ENCODE results near the gene TJP3. TPM values are rescaled to one million over a fixed set of nuclear protein-coding genes. Genes with fewer than 3 reads are reported as not detected.

Gene TJP3
- total RNA-seq, 1 donor from 2014 or later, result 21.7 TPM

GRCh38 chr19:3770136-3770999, 62.2 kb downstream of the TJP3 start:
- Mint-ChIP-seq H3K4me1 (peaks cover 5% of the 10 kb centered on the region), H3K27ac (no peak overlapping the region), H3K4me3 (no peak overlapping the region), H3K36me3 (peaks cover 8% of the 10 kb centered on the region), H3K9me3 (no peaks in the 10 kb centered on the region), H3K27me3 (ENCODE audit: low read depth) (no peaks in the 10 kb centered on the region)
- no peak for DNase-seq (ENCODE audit: low spot score in 2 of 2, unreplicated experiment in 2 of 2)
- TF ChIP-seq, protein P1, sequence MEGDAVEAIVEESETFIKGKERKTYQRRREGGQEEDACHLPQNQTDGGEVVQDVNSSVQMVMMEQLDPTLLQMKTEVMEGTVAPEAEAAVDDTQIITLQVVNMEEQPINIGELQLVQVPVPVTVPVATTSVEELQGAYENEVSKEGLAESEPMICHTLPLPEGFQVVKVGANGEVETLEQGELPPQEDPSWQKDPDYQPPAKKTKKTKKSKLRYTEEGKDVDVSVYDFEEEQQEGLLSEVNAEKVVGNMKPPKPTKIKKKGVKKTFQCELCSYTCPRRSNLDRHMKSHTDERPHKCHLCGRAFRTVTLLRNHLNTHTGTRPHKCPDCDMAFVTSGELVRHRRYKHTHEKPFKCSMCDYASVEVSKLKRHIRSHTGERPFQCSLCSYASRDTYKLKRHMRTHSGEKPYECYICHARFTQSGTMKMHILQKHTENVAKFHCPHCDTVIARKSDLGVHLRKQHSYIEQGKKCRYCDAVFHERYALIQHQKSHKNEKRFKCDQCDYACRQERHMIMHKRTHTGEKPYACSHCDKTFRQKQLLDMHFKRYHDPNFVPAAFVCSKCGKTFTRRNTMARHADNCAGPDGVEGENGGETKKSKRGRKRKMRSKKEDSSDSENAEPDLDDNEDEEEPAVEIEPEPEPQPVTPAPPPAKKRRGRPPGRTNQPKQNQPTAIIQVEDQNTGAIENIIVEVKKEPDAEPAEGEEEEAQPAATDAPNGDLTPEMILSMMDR (IDR thresholded peaks at IDR 0.05; ENCODE audit: unreplicated experiment), result no peak

DNA sequence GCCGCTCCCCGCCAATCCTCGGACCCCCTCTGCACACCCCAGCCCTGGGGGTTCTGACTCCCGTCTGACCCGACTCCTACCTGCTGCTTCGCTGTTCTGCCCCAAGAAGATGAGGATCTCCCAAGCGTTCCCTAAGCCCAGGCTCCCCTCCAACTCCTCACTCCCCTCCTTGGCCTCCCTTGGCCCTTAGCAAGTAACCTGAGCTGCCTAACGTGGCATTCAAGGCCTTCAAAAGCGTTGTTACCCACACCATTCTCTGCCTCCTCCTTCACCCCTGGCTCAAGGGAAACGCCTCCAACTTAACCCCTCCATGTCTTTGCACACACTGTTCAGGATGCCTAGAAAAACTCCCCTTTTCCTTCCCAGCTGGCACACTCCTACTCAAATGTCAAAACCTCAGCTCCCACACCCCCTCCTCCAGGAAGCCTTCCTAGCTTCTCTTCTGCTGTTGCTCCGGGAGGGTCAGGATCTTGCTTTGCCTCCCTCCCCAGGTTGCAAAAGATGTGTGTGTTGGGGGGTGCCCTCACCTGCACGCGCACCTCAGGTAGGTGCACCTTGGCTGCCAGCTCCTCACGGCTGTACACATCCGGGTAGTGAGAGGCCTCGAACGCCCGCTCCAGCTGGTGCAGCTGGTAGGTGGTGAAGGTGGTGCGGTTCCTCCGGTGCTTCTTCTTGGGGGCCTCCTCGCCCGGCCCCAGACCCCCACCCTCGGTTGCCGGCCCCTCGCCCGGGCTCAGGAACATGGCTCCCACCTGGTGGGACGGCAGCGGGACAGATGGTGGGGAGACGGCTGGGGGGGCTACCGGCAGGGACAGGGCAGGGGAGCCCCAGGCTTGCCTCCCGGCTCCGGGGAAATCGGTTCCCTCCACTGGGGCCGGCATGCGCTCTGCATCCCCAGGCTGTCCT, 63.1 kb downstream of the TJP3 start:
- no peak overlapping the region for H3K4me3 Mint-ChIP-seq
- no peak overlapping the region for H3K27ac Mint-ChIP-seq
- peaks cover 8% of the 10 kb centered on the region for H3K36me3 Mint-ChIP-seq
- no peak for DNase-seq (ENCODE audit: low spot score in 2 of 2, unreplicated experiment in 2 of 2)
- H3K9me3 Mint-ChIP-seq, result no peaks in the 10 kb centered on the region
- H3K27me3 Mint-ChIP-seq (ENCODE audit: low read depth), result no peaks in the 10 kb centered on the region
- peaks cover 5% of the 10 kb centered on the region for H3K4me1 Mint-ChIP-seq
- TF ChIP-seq, protein P1 (IDR thresholded peaks at IDR 0.05; ENCODE audit: unreplicated experiment), result no peak

DNA sequence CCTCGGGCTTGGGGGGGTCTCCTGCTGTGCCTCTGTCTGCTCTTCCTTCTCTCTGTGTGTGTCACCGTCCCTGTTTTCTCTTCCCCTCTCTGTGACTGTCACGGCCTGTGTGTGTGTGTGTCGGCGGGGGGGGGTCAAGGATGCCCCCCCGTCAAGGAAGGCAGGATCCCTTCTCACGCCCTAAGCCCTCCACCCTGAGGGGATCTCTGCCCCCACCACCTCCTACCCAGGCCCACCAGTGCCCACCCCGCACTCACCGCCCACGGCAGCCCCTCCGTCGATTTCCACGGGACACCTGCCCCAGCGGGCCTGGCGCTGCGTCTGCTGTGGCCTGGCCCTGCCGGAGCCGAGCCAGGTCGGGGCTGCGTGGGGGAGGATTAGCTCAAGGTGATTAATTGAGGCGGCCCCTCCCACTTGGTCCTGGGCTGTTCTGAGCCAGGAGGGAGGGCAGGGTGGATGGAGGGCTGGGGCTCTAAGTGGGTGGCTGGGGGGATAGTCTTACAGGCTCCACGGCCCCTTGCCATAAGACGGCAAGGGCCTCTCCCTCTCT, 63.8 kb downstream of the TJP3 start, which contains the start of gene RAX2:
Gene RAX2, minus strand, starts transcription at position 323 of the 550 bp plus-strand sequence. CDS start 486 bp downstream, outside the sequence.
- TF ChIP-seq, protein P1 (IDR thresholded peaks at IDR 0.05; ENCODE audit: unreplicated experiment), result no peak
- Mint-ChIP-seq H3K36me3 (peaks cover 4% of the 10 kb centered on the region), H3K27ac (no peak within 1 kb of the TSS), H3K9me3 (no peaks in the 10 kb centered on the region), H3K4me3 (no peak within 1 kb of the TSS), H3K4me1 (peaks cover 5% of the 10 kb centered on the region), H3K27me3 (ENCODE audit: low read depth) (no peaks in the 10 kb centered on the region)
- DNase-seq (ENCODE audit: low spot score in 2 of 2, unreplicated experiment in 2 of 2), result no peak

DNA sequence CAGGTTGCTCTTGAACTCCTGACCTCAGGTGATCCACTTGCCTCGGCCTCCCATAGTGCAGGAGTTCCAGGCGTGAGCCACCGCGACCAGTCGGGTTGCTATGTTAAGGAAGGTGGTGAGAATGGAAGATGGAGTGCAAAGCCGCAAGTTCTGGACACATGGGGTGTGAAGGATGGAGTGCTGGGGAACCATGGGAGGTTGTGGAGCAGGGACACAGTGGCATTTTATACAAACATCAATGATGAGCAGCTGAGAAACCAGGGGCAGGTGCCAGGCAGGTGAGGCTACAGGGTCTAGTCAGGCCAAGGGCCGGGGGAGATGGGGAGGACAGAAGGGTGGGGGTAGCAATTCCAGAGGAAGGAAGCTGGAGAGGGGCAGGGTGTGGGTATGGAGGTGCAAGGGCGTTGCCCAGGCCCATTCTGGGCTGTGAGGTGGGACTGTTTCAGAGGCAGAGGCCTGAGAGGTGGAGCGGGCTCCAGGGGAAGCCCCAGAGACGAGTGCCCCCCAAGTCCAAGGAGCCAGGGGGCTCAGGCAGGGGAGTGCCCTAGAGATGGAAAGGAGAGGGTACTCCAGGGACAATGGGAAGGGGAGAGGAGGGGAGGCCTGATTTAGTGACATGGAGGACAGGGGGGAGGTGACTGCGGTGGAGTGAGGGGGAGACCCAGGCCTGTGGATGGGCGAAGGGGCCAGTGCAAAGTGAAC, 65.8 kb downstream of the TJP3 start:
- TF ChIP-seq, protein P1 (IDR thresholded peaks at IDR 0.05; ENCODE audit: unreplicated experiment), result no peak
- peaks cover 1% of the 10 kb centered on the region for H3K36me3 Mint-ChIP-seq
- H3K9me3 Mint-ChIP-seq, result no peaks in the 10 kb centered on the region
- H3K27ac Mint-ChIP-seq, result no peak overlapping the region
- H3K4me1 Mint-ChIP-seq, result peaks cover 5% of the 10 kb centered on the region
- no peak for DNase-seq (ENCODE audit: low spot score in 2 of 2, unreplicated experiment in 2 of 2)
- H3K4me3 Mint-ChIP-seq, result no peak overlapping the region
- H3K27me3 Mint-ChIP-seq (ENCODE audit: low read depth), result no peaks in the 10 kb centered on the region
